K562 (cell line): ENCODE measurements around the gene ARFRP1. TPM values are rescaled to one million over a fixed set of nuclear protein-coding genes. Genes with fewer than 3 reads are reported as not detected.
A peak's percentile ranks its signal among the peaks of the same experiment; 100 is the strongest.
"Not testable (repeated sequence)": the region's sequence is repeated elsewhere in the genome, so short reads cannot be mapped to it uniquely, and the experiment has no call there.

ENCODE experiments used
- ATAC-seq: fragments of 200-7000 bp; cut with Tn5 transposase; 3 replicates; pipeline ENCODE4 v1.9.1; 2020; ENCODE audit warnings: moderate library complexity
- BruUV-seq: library from RNA; stranded (reverse); fragments of 400-500 nt; replicated peaks from 2 replicates; lab custom pipeline; 2021; lab: Mats Ljungman, UMichigan
- CTCF ChIA-PET: fragments of 300-600 bp; formaldehyde crosslinking; extraction: SDS; loops from one replicate; lab custom pipeline; 2021; ENCODE audit warnings: low intra/inter-chr PET ratio; lab: Yijun Ruan, JAX
- POLR2A ChIA-PET: fragments of 300-600, 350-650 bp; sonication (Branson Sonifier 250); formaldehyde crosslinking; extraction: SDS; loops from one replicate; lab custom pipeline; 2021; ENCODE audit warnings: antibody characterized with exemption, inconsistent platforms; lab: Yijun Ruan, JAX
- DNase-seq, 4 experiments: peaks; one replicate each; pipeline versions ENCODE4 v3.0.0 to v3.0.0-alpha.2; 2011 to 2018; ENCODE audit warnings: low spot score in 3 of 4, mixed read lengths in 3 of 4; ENCODE audit errors: extremely low read depth in 1 of 4
- FAIRE-seq: peaks from 2 replicates; lab custom pipeline; 2011; peaks lifted over from hg19 to GRCh38; lab: Jason Lieb, UNC
- H2AFZ ChIP-seq: 2 replicates; pipeline ENCODE4 v1.6.0; 2011; ENCODE audit warnings: low read depth, low read length, control low read depth, inconsistent platforms
- H3K27ac ChIP-seq: fragments of 200-600 bp; 3 replicates; pipeline ENCODE4 v1.8.0; 2011; ENCODE audit warnings: low read depth, mild to moderate bottlenecking, control low read depth, inconsistent platforms, low read length, moderate library complexity, mixed read lengths; ENCODE audit errors: extremely low read depth
- H3K27me3 ChIP-seq, 2 experiments: fragments of 300-600 bp in 1 of 2; 2 replicates in 1 of 2; 3 replicates in 1 of 2; pipeline versions ENCODE4 v1.6.0 to v1.8.0; 2011; ENCODE audit warnings: inconsistent platforms in 2 of 2, low read length in 2 of 2, mild to moderate bottlenecking in 1 of 2, mixed read lengths in 1 of 2, moderate library complexity in 1 of 2; ENCODE audit not compliant: control insufficient read depth in 2 of 2, insufficient read depth in 2 of 2
- H3K36me3 ChIP-seq: fragments of 300-600 bp; 3 replicates; pipeline ENCODE4 v1.8.0; 2011; ENCODE audit warnings: mild to moderate bottlenecking, low read length, inconsistent platforms; ENCODE audit not compliant: control insufficient read depth, insufficient read depth
- H3K4me1 ChIP-seq, 2 experiments: fragments of 200-600 bp in 1 of 2; replicated peaks in 1 of 2; 2 replicates in 1 of 2; 3 replicates in 1 of 2; pipeline versions ENCODE4 v1.5.1 to v1.8.0; 2011; ENCODE audit warnings: inconsistent platforms in 2 of 2, low read length in 2 of 2, mild to moderate bottlenecking in 1 of 2, mixed read lengths in 1 of 2, moderate library complexity in 1 of 2; ENCODE audit not compliant: control insufficient read depth in 2 of 2, insufficient read depth in 2 of 2
- H3K4me2 ChIP-seq: 2 replicates; pipeline ENCODE4 v1.6.1; 2011; ENCODE audit warnings: low read length, control low read depth, inconsistent platforms, mixed read lengths; ENCODE audit not compliant: insufficient read depth
- H3K4me3 ChIP-seq: fragments of 200-600 bp; sonication (generic), shearing (Covaris generic); 2 replicates; pipeline ENCODE4 v1.5.1; 2016; ENCODE audit warnings: control low read depth, inconsistent platforms
- H3K79me2 ChIP-seq: fragments of 200-600 bp; 3 replicates; pipeline ENCODE4 v1.8.0; 2011; ENCODE audit warnings: low read length, inconsistent platforms; ENCODE audit not compliant: control insufficient read depth, insufficient read depth
- H3K9ac ChIP-seq, 2 experiments: 2 replicates each; pipeline versions ENCODE4 v1.6.0 to v1.6.1; 2011; ENCODE audit warnings: low read depth in 2 of 2, low read length in 2 of 2, control low read depth in 1 of 2, inconsistent platforms in 1 of 2, mild to moderate bottlenecking in 1 of 2, mixed read lengths in 1 of 2; ENCODE audit not compliant: insufficient read depth in 1 of 2
- H3K9me1 ChIP-seq: one replicate; pipeline ENCODE4 v1.6.0; 2011; ENCODE audit warnings: inconsistent platforms, mild to moderate bottlenecking, low read length, moderate library complexity; ENCODE audit not compliant: control insufficient read depth, insufficient read depth
- H3K9me3 ChIP-seq: replicated peaks from 2 replicates; pipeline ENCODE4 v1.5.1; 2011; ENCODE audit warnings: low read depth, low read length, inconsistent platforms; ENCODE audit not compliant: control insufficient read depth, insufficient read depth
- H4K20me1 ChIP-seq: replicated peaks from 2 replicates; pipeline ENCODE4 v1.6.1; 2011; ENCODE audit warnings: low read length, inconsistent platforms, mixed read lengths; ENCODE audit not compliant: control insufficient read depth, insufficient read depth
- CBFA2T3 ChIP-seq: fragments of 450-650 bp; IDR thresholded peaks from 2 replicates; pipeline ENCODE4 v1.6.1; 2017
- HDAC1 ChIP-seq, 2 experiments: fragments of 450-650 bp; IDR thresholded peaks; 2 replicates each; pipeline ENCODE4 v1.6.1; 2016 to 2017; ENCODE audit warnings: inconsistent platforms in 1 of 2, mild to moderate bottlenecking in 1 of 2, moderate library complexity in 1 of 2
- MTA3 ChIP-seq: fragments of 450-650 bp; formaldehyde crosslinking; IDR thresholded peaks from 2 replicates; pipeline ENCODE4 v1.6.1; 2017; ENCODE audit warnings: mild to moderate bottlenecking, borderline replicate concordance
- PHF20 ChIP-seq: fragments of 450-650 bp; IDR thresholded peaks from 2 replicates; pipeline ENCODE4 v1.6.1; 2018; ENCODE audit not compliant: partially characterized antibody
- RBBP5 ChIP-seq: fragments of 200-600 bp; sonication (generic); IDR thresholded peaks from 2 replicates; pipeline ENCODE4 v1.6.1; 2012; ENCODE audit warnings: borderline replicate concordance, mild to moderate bottlenecking, low read length, control low read depth, inconsistent platforms; ENCODE audit not compliant: insufficient read depth, poor library complexity, severe bottlenecking
- SPI1 ChIP-seq: IDR thresholded peaks from 2 replicates; pipeline ENCODE4 v1.6.1; 2011; ENCODE audit warnings: low read depth, low read length, control low read depth, borderline replicate concordance
- ZBTB2 ChIP-seq: fragments of 450-650 bp; IDR thresholded peaks from 2 replicates; pipeline ENCODE4 v1.6.1; 2016; ENCODE audit warnings: antibody characterized with exemption
- ZEB2 ChIP-seq: fragments of 450-650 bp; IDR thresholded peaks from 2 replicates; pipeline ENCODE4 v1.6.1; 2016
- WGBS: fragments of 100-300 bp; shearing (Covaris generic); methylation state at CpG from one replicate; pipeline ENCODE4 v1.1.6; 2016; ENCODE audit warnings: low coverage, mixed read lengths; ENCODE audit not compliant: insufficient coverage; ENCODE audit errors: missing lambda C conversion rate; 5-methylcytosine and 5-hydroxymethylcytosine counted together
- in situ Hi-C: fragments of 300-500 bp; cut with MboI; formaldehyde crosslinking; loops from 4 replicates; pipeline ENCODE4 v1.15.0; 2018; ENCODE audit warnings: inconsistent platforms, mixed read lengths
- intact Hi-C: fragments of 100-400 bp; cut with micrococcal nuclease; formaldehyde crosslinking; loops from 2 replicates; pipeline ENCODE4 v1.14.2; 2022
- polyA plus RNA-seq, 8 experiments: library from polyadenylated mRNA; depleted of rRNA in 4 of 8; stranded (reverse) in 5 of 8; unstranded in 3 of 8; fragments of >200 nt; fragmentation: Nextera tagmentation in 2 of 8; fragmentation: Illumina TruSeq in 1 of 8; extraction: Ambion mirVana in 2 of 8; extraction: Trizol in 1 of 8; gene quantifications; 2 replicates each; pipeline versions ENCODE4 v1.2.1 to v1.2.3, GENCODE V29; 2011 to 2014; ENCODE audit warnings: inconsistent platforms in 1 of 8, missing spikeins in 1 of 8
- total RNA-seq, 7 experiments: library from RNA; depleted of rRNA in 6 of 7; stranded (reverse); fragments of >200 nt in 6 of 7; fragmentation: Illumina TruSeq in 2 of 7; extraction: Trizol in 2 of 7; gene quantifications; 2 replicates each; pipeline versions ENCODE4 v1.2.1 to v1.2.3, GENCODE V29; 2011 to 2021; ENCODE audit warnings: low replicate concordance in 1 of 7
- TF ChIP-seq, protein P1 (sequence below), 3 experiments: fragments of 200-800 bp in 1 of 3; sonication (Bioruptor generic) in 1 of 3; sonication (generic) in 1 of 3; formaldehyde crosslinking in 1 of 3; IDR thresholded peaks; 2 replicates each; pipeline versions ENCODE4 v1.6.1 to v1.8.0; 2016 to 2022; ENCODE audit warnings: mild to moderate bottlenecking in 2 of 3, missing compliant biosample characterization in 2 of 3, missing genetic modification characterization in 2 of 3, missing genetic modification reagents in 1 of 3

The ARFRP1 gene
- total and polyA plus RNA-seq, 9 of the 15 experiments (the other 6 are each of a cell fraction or from before 2014, with no cell fraction given), result 2.2 to 78.9 (median 37.3) TPM

- Histone ChIP-seq H3K4me3 (peak overlapping the region; percentile 68), H3K4me2 (peak overlapping the region; percentile 66; the same call in 1 of the 2 replicates), H3K27me3 (no peaks in the 10 kb centered on the region), H3K4me1 (peaks cover 25 to 67% of the 10 kb centered on the region in 2 experiments), H4K20me1 (no peaks in the 10 kb centered on the region; the same call in 1 of the 2 replicates), H3K9ac (peak overlapping the region; percentile 31 to 92; a peak in 3 of 4 replicates), H3K9me1 (peaks cover 3% of the 10 kb centered on the region), H2AFZ (peak overlapping the region; percentile 72), H3K36me3 (peaks cover 7% of the 10 kb centered on the region; the same call in 1 of the 3 replicates), H3K9me3 (no peaks in the 10 kb centered on the region), H3K79me2 (peaks cover 38% of the 10 kb centered on the region), H3K27ac (no peak overlapping the region)
- TF ChIP-seq CBFA2T3 (0 out of 2 replicates have a peak, but pooled peaks have one; percentile 3), PHF20 (no peak), ZEB2 (peak; percentile 39; the same call in 1 of the 2 replicates), SPI1 (0 out of 2 replicates have a peak, but pooled peaks have one; percentile 3), RBBP5 (peak; percentile 15), ZBTB2 (0 out of 2 replicates have a peak, but pooled peaks have one; percentile 24), MTA3 (no peak), HDAC1 (IDR thresholded peaks at IDR 0.05) (peak in 1 of 2 experiments; percentile 36; a peak in 1 of 4 replicates)
- TF ChIP-seq, protein P1, sequence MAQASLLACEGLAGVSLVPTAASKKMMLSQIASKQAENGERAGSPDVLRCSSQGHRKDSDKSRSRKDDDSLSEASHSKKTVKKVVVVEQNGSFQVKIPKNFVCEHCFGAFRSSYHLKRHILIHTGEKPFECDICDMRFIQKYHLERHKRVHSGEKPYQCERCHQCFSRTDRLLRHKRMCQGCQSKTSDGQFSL (CRISPR knock-in tag; IDR thresholded peaks at IDR 0.05), result peak; percentile 80; the same call in 1 of the 2 replicates
- TF ChIP-seq, protein P1 (tag; IDR thresholded peaks at IDR 0.05), result no peak
- 8% methylated on average over 6 of the region's 11 CpGs for WGBS
- peak; percentile 4; the same call in 1 of the 3 replicates for ATAC-seq
- no TSS peak for BruUV-seq
- intact Hi-C loops, result loop anchor here (10.0 kb wide), 1 partner anchor 117 kb away; the partner anchor contains the start of gene PTK6
- in situ Hi-C loops, result no loop called here
- FAIRE-seq, result no peak
- DNase-seq, result peak; percentile 29 to 63 (median 54)
- CTCF ChIA-PET, result no interaction called here
- POLR2A ChIA-PET, result no interaction called here
Observed at GRCh38 chr20:63651942-63652191, 55.9 kb downstream of the ARFRP1 start.

GRCh38 chr20:63650486-63650885 is 57.3 kb downstream of the ARFRP1 start:
- H3K9ac ChIP-seq, H4K20me1 ChIP-seq, H3K36me3 ChIP-seq, ATAC-seq, H3K9me1 ChIP-seq, CTCF ChIA-PET, H2AFZ ChIP-seq, BruUV-seq, DNase-seq, in situ Hi-C loops, H3K4me2 ChIP-seq, H3K27me3 ChIP-seq, FAIRE-seq, H3K4me3 ChIP-seq, H3K9me3 ChIP-seq, H3K27ac ChIP-seq: not testable (repeated sequence)
- intact Hi-C loops, result loop anchor here (10.0 kb wide), 1 partner anchor 116 kb away; the partner anchor contains the start of gene PTK6
- no CpG with 5 or more reads among the region's 25 CpGs for WGBS
- Histone ChIP-seq H3K79me2 (peaks cover 38% of the 10 kb centered on the region), H3K4me1 (peaks cover 20 to 62% of the 10 kb centered on the region in 2 experiments)
- POLR2A ChIA-PET, result interaction anchor here (0.6 kb wide), 1 partner anchor 281 kb away, joined by 3 read pairs; no protein-coding TSS in a partner anchor
